IPS DF 6.9 (cell line): ENCODE results near the gene AMH.

Experiments
- DNase-seq: peaks from one replicate; pipeline ENCODE4 v3.0.0-alpha.2; 2013; ENCODE audit warnings: low read depth, low spot score
- H3K27ac ChIP-seq: one replicate; pipeline ENCODE4 v1.5.1; 2013; ENCODE audit warnings: low read length, control low read depth
- H3K27me3 ChIP-seq: 2 replicates; pipeline ENCODE4 v1.6.1; 2013; ENCODE audit warnings: mild to moderate bottlenecking, low read length; ENCODE audit not compliant: control insufficient read depth, insufficient read depth
- H3K36me3 ChIP-seq: 2 replicates; pipeline ENCODE4 v1.6.1; 2013; ENCODE audit warnings: low read length; ENCODE audit not compliant: control insufficient read depth, insufficient read depth
- H3K4me1 ChIP-seq: 2 replicates; pipeline ENCODE4 v1.6.1; 2013; ENCODE audit warnings: low read length; ENCODE audit not compliant: control insufficient read depth, insufficient read depth
- H3K4me3 ChIP-seq: 2 replicates; pipeline ENCODE4 v1.5.1; 2013; ENCODE audit warnings: mild to moderate bottlenecking, low read length
- H3K9me3 ChIP-seq: 2 replicates; pipeline ENCODE4 v1.6.1; 2013; ENCODE audit warnings: low read length, inconsistent platforms; ENCODE audit not compliant: control insufficient read depth, insufficient read depth
- WGBS: extraction: QIAGEN DNeasy Blood & Tissue Kit; methylation state at CpG from one replicate; pipeline ENCODE4 v1.1.7; 2013; ENCODE audit warnings: mixed read lengths, missing lambda C conversion rate; ENCODE audit not compliant: insufficient read length, insufficient coverage; 5-methylcytosine and 5-hydroxymethylcytosine counted together

Gene AMH

DNA sequence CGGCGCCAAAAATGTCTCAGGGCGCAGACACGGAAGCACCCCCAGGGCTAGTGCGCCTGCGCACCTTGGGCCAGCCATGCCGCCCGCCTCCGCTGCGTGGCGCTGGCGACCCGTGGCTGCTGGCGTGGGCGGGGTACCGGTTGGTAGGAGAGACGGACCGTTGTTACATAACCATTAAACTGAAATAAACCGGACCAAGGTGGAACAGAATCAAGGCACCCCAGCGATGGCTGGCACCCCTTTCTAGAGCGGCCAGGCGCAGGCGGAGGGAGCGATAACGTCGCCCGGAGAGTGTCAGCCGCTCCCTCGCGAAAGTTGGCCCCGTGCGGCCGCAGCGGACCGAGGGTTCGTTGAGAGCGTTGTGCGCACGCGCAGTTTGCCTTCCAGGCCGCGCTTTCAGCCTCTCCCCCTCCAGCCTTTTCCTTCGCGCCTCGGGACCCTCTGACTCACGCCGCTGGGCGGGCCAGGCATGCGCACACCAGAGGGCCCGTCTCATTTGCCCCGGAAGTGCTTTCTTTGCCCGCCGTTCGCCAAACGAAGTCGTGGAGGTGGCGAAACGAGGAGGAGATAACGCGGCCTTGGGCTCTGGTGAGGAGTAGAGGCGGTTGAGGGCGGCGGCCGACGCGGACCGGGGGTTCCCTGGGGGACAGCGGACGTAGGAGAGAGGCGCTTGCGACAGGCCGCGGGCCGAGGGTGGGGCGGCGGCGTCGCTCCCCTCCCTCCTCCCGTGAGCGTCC lies 12.6 kb upstream of the AMH start, which contains the start of the genes PLEKHJ1 and SF3A2:
TSS of gene PLEKHJ1 (minus strand) at position 16 of the 737 bp plus-strand sequence. CDS start 81 bp downstream, outside the sequence.
TSS of gene SF3A2 (plus strand) at position 511 of the 737 bp plus-strand sequence. CDS start 6,595 bp downstream, outside the sequence.
- no CpG with 5 or more reads among the region's 80 CpGs for WGBS
- Histone ChIP-seq H3K4me1 (no peaks in the 10 kb centered on the region; the same call in 1 of the 2 replicates), H3K27me3 (no peaks in the 10 kb centered on the region), H3K27ac (no peak within 1 kb of the TSS), H3K9me3 (no peaks in the 10 kb centered on the region), H3K4me3 (peak within 1 kb of the TSS; percentile 88), H3K36me3 (peaks cover 5% of the 10 kb centered on the region; the same call in 1 of the 2 replicates)
- DNase-seq, result peak; percentile 94

DNA sequence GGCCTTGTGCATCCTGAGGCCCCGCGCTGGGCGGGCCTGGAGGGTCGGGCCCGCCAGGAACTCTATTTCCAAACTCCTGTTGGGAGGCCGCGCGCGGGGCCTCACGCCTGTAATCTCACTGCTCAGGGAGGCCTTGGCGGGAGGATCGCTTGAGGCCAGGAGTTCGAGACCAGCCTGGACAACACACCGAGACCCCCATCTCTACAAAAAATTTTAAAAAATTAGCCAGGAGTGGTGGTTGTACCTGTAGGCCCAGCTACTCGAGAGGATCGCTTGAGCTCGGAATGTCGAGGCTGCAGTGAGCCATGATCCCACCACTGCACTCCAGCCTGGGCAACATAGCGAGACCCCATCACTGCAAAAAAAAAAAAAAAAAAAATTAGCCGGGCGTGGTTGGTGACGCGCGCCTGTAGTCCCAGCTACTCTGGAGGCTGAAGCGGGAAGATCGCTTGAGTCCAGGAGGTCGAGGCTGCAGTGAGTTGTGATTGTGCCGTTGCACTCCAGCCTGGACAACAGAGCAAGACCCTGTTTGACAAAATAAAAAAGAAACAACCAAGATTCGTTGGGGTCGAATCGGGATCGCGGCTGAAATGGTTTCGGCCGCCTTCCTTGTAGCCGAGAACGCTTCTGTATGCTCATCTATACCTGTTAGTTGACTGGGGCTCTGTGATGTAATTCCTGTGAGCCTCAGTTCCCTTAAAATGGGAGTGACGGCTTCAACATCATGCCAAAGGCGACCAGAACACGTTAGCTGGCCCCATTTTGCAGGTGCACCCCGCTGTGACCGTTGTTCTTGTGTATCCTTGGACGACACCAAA lies 11.9 kb upstream of the AMH start:
- H3K27ac ChIP-seq, result no peak overlapping the region
- DNase-seq, result no peak
- peaks cover 5% of the 10 kb centered on the region; the same call in 1 of the 2 replicates for H3K36me3 ChIP-seq
- no CpG with 5 or more reads among the region's 43 CpGs for WGBS
- H3K4me1 ChIP-seq, result no peaks in the 10 kb centered on the region; the same call in 1 of the 2 replicates
- H3K9me3 ChIP-seq, result no peaks in the 10 kb centered on the region
- peak overlapping the region; percentile 88 for H3K4me3 ChIP-seq
- no peaks in the 10 kb centered on the region for H3K27me3 ChIP-seq

DNA sequence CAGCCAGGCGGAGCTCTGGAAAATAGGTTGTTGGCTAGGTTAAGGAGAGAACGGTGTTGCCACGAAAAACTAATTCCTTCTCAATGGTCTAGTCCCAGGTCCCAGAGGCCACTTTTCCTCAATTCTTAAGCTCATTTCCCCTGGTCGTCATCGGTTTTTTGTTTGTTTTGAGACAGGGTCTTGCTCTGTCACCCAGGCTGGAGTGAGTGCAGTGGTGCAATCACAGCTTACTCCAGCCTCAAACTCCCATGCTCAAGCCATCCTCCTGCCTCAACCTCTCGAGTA lies 11.3 kb upstream of the AMH start:
- Histone ChIP-seq H3K36me3 (peaks cover 5% of the 10 kb centered on the region; the same call in 1 of the 2 replicates), H3K4me3 (no peak overlapping the region), H3K27ac (no peak overlapping the region), H3K9me3 (no peaks in the 10 kb centered on the region), H3K27me3 (no peaks in the 10 kb centered on the region), H3K4me1 (no peaks in the 10 kb centered on the region; the same call in 1 of the 2 replicates)
- no peak for DNase-seq
- no CpG with 5 or more reads among the region's 6 CpGs for WGBS

DNA sequence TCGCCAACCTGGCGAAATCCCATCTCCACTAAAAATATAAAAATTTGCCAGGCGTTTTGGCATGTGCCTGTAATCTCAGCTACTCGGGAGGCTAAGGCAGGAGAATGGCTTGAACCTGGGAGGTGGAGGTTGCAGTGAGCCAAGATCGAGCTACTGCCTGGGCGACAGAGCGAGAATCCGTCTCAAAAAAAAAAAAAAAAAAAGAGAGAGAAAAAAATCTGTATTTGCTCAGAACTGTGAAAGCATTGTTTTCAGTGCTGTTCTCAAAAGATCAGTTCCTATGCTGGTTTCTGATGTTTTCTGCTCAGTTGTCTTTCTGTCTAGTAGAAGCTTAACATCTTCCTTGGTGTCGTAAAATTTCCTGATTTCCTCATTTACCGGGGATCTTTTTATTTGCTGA lies 9.9 kb upstream of the AMH start:
- no peak overlapping the region for H3K4me3 ChIP-seq

DNA sequence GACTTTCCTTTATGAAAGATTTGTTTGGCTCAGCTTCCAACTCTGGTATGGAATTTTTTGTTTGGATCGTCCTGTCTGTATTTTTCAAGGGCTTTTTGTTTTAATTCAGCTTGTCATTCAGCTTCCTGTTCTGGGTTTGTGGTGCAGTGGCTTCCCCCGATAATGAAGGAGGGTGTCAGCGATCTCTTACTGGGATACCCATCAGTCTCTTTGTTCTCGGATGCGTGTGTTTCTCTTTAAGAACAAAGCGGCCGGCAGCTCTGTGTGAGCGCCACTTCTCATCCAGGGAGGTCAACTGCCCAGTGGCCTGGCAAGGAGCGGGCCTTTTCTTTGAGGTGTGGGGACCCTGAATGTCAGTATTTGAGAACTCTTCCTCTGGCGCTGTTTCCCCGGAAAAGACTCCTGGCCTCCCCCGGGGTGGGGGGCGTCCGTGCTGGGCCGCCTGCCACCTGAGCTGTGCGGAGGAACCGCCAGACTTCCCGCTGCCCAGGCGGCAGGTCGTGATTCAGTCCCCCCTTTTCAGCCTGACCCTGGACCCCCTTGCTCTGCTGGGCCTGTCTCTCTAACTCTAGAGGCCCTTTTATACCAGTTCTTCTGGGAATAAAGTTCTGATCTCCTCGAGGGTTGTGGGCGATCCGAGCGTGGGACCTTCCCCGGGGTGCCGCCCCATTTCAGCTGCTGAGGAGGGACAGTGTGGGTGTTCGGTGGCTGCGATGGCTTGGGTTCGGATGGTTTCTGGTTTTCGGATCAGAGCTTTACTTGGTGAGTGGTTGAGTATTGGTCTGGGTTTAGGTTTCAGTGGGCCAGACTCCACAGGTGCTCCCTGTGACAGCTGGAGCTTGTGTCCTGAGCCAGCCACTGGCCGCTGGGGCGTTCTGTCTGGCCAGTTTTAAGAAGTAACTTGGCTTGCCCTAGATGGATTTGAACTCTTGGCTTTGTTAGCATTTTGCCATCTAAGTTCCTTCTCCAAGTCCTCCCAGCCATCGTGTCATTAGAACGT lies 9.1 kb upstream of the AMH start:
- no peaks in the 10 kb centered on the region; the same call in 1 of the 2 replicates for H3K4me1 ChIP-seq
- no peak overlapping the region for H3K4me3 ChIP-seq
- peaks cover 17% of the 10 kb centered on the region for H3K36me3 ChIP-seq
- no peak overlapping the region for H3K27ac ChIP-seq
- no peaks in the 10 kb centered on the region for H3K27me3 ChIP-seq
- H3K9me3 ChIP-seq, result no peaks in the 10 kb centered on the region
- WGBS, result no CpG with 5 or more reads among the region's 34 CpGs
- DNase-seq, result no peak

More for the DNA sequence above, 9.9 kb upstream of the AMH start:
- Histone ChIP-seq H3K9me3 (no peaks in the 10 kb centered on the region), H3K4me1 (no peaks in the 10 kb centered on the region; the same call in 1 of the 2 replicates), H3K27me3 (no peaks in the 10 kb centered on the region), H3K36me3 (peaks cover 10% of the 10 kb centered on the region), H3K27ac (no peak overlapping the region)
- DNase-seq, result no peak
- WGBS, result no CpG with 5 or more reads among the region's 10 CpGs

DNA sequence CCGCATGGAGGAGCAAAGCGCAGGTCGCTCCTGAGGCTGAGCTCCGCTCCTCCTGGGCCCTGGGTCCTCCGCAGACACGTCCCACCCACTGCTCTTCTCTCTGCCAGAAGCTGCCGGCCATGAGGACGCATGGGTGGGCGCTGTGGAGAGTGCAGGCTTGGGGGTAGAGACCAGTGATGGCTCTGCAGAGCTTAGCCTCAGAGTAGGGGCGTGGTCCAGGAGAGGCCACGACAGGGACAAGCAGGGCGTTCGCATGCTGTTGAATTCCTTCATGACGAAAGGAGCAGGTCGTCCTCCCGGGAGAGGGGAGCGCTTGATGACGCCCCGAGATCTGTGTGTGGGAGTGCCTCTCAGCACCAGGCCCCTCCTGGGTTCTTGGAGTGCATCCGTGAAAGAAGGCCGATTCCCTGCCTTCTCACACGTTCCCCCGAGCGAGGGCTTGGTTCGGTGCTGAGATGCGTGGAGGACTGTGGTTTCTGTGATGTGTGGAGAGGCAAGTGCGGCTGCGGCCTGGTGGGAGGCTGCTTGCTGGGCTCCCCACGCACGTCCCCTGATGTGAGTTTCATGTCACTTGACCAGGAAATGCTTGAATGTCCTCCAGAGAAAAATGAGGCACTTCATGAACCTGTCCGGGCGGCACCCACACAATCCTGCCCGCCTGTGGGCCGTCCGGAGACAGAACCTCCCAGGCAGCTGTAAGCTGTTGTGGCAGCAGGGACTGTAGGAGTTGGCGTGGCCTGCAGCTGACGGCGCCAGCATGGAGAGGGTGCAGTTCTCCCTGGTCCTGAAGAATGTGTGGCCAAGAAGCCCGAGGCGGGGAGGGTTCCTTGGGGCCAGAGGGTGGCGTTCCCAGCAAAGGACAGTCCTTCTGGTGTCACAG lies 8.0 kb upstream of the AMH start:
- no peak for DNase-seq
- Histone ChIP-seq H3K36me3 (peaks cover 26% of the 10 kb centered on the region), H3K4me3 (no peak overlapping the region), H3K9me3 (no peaks in the 10 kb centered on the region), H3K27ac (no peak overlapping the region), H3K27me3 (no peaks in the 10 kb centered on the region), H3K4me1 (no peaks in the 10 kb centered on the region; the same call in 1 of the 2 replicates)
- WGBS, result no CpG with 5 or more reads among the region's 41 CpGs

DNA sequence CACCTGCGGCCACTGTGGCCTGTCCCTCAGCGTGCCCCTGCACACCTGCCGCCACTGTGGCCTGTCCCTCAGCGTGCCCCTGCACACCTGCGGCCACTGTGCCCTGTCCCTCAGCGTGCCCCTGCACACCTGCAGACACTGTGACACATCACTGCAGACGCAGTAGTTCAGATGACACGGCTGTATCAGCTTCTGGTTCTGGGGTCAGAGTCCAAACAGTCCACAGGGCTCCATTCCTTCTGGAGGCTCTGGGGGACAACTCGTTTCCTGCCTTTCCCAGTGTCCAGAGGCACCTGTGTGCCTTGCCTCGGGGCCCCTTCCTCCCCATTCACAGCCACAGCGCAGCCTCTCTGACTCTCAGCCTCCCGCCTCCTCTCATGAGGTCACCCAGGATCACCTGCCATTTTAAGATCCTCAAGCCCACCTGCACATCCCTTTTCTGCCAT lies 7.0 kb upstream of the AMH start:
- Histone ChIP-seq H3K27ac (no peak overlapping the region), H3K4me1 (no peaks in the 10 kb centered on the region; the same call in 1 of the 2 replicates), H3K9me3 (no peaks in the 10 kb centered on the region), H3K27me3 (no peaks in the 10 kb centered on the region), H3K4me3 (no peak overlapping the region), H3K36me3 (peaks cover 35% of the 10 kb centered on the region)
- no peak for DNase-seq
- WGBS, result no CpG with 5 or more reads among the region's 12 CpGs

DNA sequence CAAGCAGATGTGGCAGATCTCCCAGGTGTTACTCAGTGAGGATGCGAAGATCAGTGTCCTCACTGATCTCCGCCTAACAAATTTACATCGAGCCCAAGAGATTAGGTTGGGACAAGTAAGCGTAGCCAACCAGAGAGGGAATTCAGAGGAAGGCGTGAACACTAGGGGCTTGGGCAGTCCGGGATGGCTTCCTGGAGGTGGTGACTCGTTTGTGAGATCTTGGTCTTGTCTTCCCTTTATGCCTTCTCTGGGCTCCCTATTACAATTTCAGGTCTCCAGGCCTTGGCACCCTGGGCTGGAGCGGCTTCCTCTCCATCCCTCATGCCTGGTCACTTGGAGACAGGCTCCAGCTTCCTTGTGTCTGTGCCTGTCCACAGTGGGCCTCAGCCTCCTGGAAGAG lies 6.3 kb upstream of the AMH start:
- Histone ChIP-seq H3K27me3 (no peaks in the 10 kb centered on the region), H3K27ac (no peak overlapping the region), H3K36me3 (peaks cover 40% of the 10 kb centered on the region), H3K9me3 (no peaks in the 10 kb centered on the region), H3K4me1 (no peaks in the 10 kb centered on the region; the same call in 1 of the 2 replicates), H3K4me3 (no peak overlapping the region)
- WGBS, result no CpG with 5 or more reads among the region's 8 CpGs
- no peak for DNase-seq
